Activated CD8-positive, alpha-beta memory T cell treated with anti-CD3 and anti-CD28 coated beads, Interleukin-2, amount 10 ng/mL, durations not matched to agents 7 days and 5 days (primary cell): ENCODE results near the gene ZDHHC1. TPM values are rescaled to one million over a fixed set of nuclear protein-coding genes. Genes with fewer than 3 reads are reported as not detected.
A peak's percentile ranks its signal among the peaks of the same experiment; 100 is the strongest.

ENCODE experiments used
- ATAC-seq: fragments of 150-1000 bp; cut with Tn5 transposase; one replicate; pipeline ENCODE4 v1.10.0; 2021; ENCODE audit warnings: moderate library complexity
- CTCF ChIA-PET: fragments of 350-600 bp; sonication (Branson Sonifier 250); formaldehyde crosslinking; loops from one replicate; lab custom pipeline; 2021; ENCODE audit warnings: antibody characterized with exemption; lab: Charles Lee
- DNase-seq: peaks from one replicate; pipeline ENCODE4 v3.0.0-alpha.2; 2020
- H3K27ac Mint-ChIP-seq: one replicate; pipeline ENCODE4 v1.8.0; 2021; ENCODE audit warnings: mild to moderate bottlenecking, mixed read lengths
- H3K27me3 Mint-ChIP-seq: one replicate; pipeline ENCODE4 v1.8.0; 2021; ENCODE audit warnings: mixed read lengths
- H3K36me3 Mint-ChIP-seq: one replicate; pipeline ENCODE4 v1.8.0; 2021; ENCODE audit warnings: mild to moderate bottlenecking, mixed read lengths
- H3K4me1 Mint-ChIP-seq: one replicate; pipeline ENCODE4 v1.8.0; 2021; ENCODE audit warnings: mixed read lengths
- H3K4me3 Mint-ChIP-seq: one replicate; pipeline ENCODE4 v1.8.0; 2021; ENCODE audit warnings: mild to moderate bottlenecking, moderate library complexity, mixed read lengths
- H3K9me3 Mint-ChIP-seq: one replicate; pipeline ENCODE4 v1.8.0; 2022; ENCODE audit warnings: low read depth, mixed read lengths
- total RNA-seq, 2 experiments: library from RNA; stranded (reverse); gene quantifications; one replicate each; pipeline ENCODE4 v1.2.3, GENCODE V29; 2021

Gene ZDHHC1
- total RNA-seq, result under 1 TPM; 0.41 to 0.49 TPM

- H3K36me3 Mint-ChIP-seq, result no peaks in the 10 kb centered on the region
- peaks cover 14% of the 10 kb centered on the region for H3K4me1 Mint-ChIP-seq
- DNase-seq (peak; percentile 60), ATAC-seq (peak; percentile 91)
- peaks cover 36% of the 10 kb centered on the region for H3K27me3 Mint-ChIP-seq
- no peaks in the 10 kb centered on the region for H3K9me3 Mint-ChIP-seq
- H3K27ac Mint-ChIP-seq, result no peak within 1 kb of the TSS
- CTCF ChIA-PET, result interaction anchor here (0.6 to 2.7 kb wide), 14 partner anchors 10 to 156 kb away, joined by 3 to 18 read pairs (median 4); partner anchors contain the start of gene TPPP3
- peak within 1 kb of the TSS; percentile 57 for H3K4me3 Mint-ChIP-seq
These were observed at the start of gene ZDHHC1 for GRCh38 chr16:67415872-67416793. Gene ZDHHC1, minus strand, starts transcription at chr16:67416477. Its CDS starts 8,702 bp downstream, at chr16:67407775.

- H3K27me3 Mint-ChIP-seq, result no peaks in the 10 kb centered on the region
- DNase-seq, result no peak
- H3K36me3 Mint-ChIP-seq, result no peaks in the 10 kb centered on the region
- no peak overlapping the region for H3K4me3 Mint-ChIP-seq
- H3K9me3 Mint-ChIP-seq, result no peaks in the 10 kb centered on the region
- H3K27ac Mint-ChIP-seq, result no peak overlapping the region
- peaks cover 10% of the 10 kb centered on the region for H3K4me1 Mint-ChIP-seq
- CTCF ChIA-PET, result interaction anchor here (1.1 to 8.1 kb wide), 9 partner anchors 14 to 204 kb away, joined by 3 to 70 read pairs (median 5); partner anchors contain the start of genes ATP6V0D1, KCTD19 and LRRC36
- no peak for ATAC-seq
These were observed 48.3 kb upstream of the ZDHHC1 start for GRCh38 chr16:67464565-67464964.

DNA sequence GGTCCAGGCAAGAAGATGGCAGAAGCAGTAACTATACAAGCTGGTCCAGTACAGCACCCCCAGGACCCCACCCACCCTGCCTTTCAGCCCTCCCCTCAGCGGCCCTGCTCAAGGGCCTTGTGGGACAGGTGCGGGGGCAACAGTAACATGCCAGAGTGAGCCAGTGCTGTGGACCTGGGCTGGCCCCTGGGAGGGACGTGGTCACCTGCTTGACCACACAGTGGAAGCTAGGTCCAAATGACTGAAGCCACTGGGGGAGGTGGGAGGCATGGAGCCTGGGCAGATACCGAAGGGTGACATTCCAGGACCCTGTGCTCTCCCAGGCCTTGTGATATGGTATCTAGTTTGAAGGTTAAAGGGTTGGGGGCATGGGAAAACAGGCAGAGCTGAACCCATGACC, 47.4 kb upstream of the ZDHHC1 start:
- ATAC-seq (no peak), DNase-seq (no peak)
- no peaks in the 10 kb centered on the region for H3K27me3 Mint-ChIP-seq
- CTCF ChIA-PET, result interaction anchor here (1.0 to 8.1 kb wide), 5 partner anchors 16 to 203 kb away, joined by 3 to 70 read pairs (median 4); no protein-coding TSS in a partner anchor
- H3K36me3 Mint-ChIP-seq, result no peaks in the 10 kb centered on the region
- no peak overlapping the region for H3K27ac Mint-ChIP-seq
- no peaks in the 10 kb centered on the region for H3K9me3 Mint-ChIP-seq
- peaks cover 6% of the 10 kb centered on the region for H3K4me1 Mint-ChIP-seq
- no peak overlapping the region for H3K4me3 Mint-ChIP-seq

GRCh38 chr16:67463059-67463458, 46.8 kb upstream of the ZDHHC1 start:
- H3K9me3 Mint-ChIP-seq, result no peaks in the 10 kb centered on the region
- peaks cover 5% of the 10 kb centered on the region for H3K4me1 Mint-ChIP-seq
- H3K27me3 Mint-ChIP-seq, result no peaks in the 10 kb centered on the region
- no peak overlapping the region for H3K4me3 Mint-ChIP-seq
- no peaks in the 10 kb centered on the region for H3K36me3 Mint-ChIP-seq
- CTCF ChIA-PET, result interaction anchor here (1.0 to 8.1 kb wide), 3 partner anchors 21 to 59 kb away, joined by 3 to 70 read pairs (median 4); no protein-coding TSS in a partner anchor
- no peak for DNase-seq
- no peak for ATAC-seq
- H3K27ac Mint-ChIP-seq, result no peak overlapping the region

DNA sequence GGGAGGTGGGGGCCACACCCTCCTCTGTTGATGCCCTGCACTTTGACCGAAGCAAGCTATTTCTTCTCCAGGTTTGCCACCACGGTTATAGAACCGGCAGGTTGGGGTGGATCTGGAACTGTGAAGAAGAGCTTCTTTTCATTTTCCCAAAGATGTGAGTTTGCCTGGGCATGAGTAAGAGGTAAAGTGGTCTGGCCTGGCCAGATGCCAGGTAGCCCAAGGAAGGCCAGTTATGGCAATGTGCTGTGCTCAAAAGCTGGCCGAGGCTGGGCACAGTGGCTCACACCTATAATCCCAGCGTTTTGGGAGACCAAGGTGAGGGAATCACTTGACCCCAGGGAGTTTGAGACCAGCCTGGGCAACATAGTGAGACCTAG, 46.0 kb upstream of the ZDHHC1 start:
- H3K27me3 Mint-ChIP-seq, result no peaks in the 10 kb centered on the region
- ATAC-seq (no peak), DNase-seq (no peak)
- H3K9me3 Mint-ChIP-seq, result no peaks in the 10 kb centered on the region
- H3K4me1 Mint-ChIP-seq, result peaks cover 5% of the 10 kb centered on the region
- H3K36me3 Mint-ChIP-seq, result no peaks in the 10 kb centered on the region
- no peak overlapping the region for H3K27ac Mint-ChIP-seq
- CTCF ChIA-PET, result interaction anchor here (0.6 to 8.1 kb wide), 7 partner anchors 9 to 184 kb away, joined by 3 to 70 read pairs (median 3); no protein-coding TSS in a partner anchor
- H3K4me3 Mint-ChIP-seq, result no peak overlapping the region

DNA sequence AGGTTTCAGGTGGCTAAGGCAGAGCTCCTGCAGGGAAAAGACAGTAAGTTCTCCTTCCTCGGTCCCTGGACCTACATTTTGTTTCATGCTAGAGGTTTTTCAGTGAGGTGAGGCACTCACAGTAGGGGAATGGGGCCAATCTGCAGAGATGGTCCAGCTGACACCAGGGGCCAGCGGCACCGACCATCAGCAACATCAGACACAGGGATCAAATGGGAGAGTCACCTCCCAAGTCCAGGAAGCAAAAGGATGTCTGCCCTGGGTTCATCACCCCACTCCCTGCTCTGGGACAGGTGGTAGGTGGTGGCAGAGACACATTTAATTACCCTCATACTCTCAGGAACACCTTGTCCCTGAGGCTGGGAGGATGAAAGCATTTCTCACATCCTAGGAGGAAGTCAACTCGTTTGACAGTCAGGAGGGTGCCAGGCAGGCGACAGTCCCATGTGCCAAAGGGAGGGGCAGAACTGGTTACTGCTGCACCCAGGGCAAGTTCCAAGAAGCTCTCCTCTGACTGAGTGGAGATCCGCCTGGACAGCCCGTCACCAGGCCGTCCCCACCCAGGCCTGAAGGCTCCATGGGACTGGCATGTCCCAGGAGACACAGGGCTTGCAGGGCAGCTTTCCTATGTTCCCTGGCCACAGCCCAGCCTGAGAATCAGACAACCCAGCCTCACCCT, 45.5 kb upstream of the ZDHHC1 start:
- CTCF ChIA-PET, result interaction anchor here (0.6 to 8.1 kb wide), 7 partner anchors 9 to 184 kb away, joined by 3 to 70 read pairs (median 3); no protein-coding TSS in a partner anchor
- Mint-ChIP-seq H3K27me3 (no peaks in the 10 kb centered on the region), H3K4me1 (peaks cover 8% of the 10 kb centered on the region), H3K27ac (no peak overlapping the region), H3K4me3 (no peak overlapping the region), H3K9me3 (no peaks in the 10 kb centered on the region), H3K36me3 (no peaks in the 10 kb centered on the region)
- ATAC-seq, result no peak
- no peak for DNase-seq

GRCh38 chr16:67460961-67461360, 44.7 kb upstream of the ZDHHC1 start:
- CTCF ChIA-PET, result interaction anchor here (0.9 to 1.6 kb wide), 4 partner anchors 8 to 200 kb away, joined by 3 to 4 read pairs (median 3); no protein-coding TSS in a partner anchor
- peaks cover 14% of the 10 kb centered on the region for H3K4me1 Mint-ChIP-seq

DNA sequence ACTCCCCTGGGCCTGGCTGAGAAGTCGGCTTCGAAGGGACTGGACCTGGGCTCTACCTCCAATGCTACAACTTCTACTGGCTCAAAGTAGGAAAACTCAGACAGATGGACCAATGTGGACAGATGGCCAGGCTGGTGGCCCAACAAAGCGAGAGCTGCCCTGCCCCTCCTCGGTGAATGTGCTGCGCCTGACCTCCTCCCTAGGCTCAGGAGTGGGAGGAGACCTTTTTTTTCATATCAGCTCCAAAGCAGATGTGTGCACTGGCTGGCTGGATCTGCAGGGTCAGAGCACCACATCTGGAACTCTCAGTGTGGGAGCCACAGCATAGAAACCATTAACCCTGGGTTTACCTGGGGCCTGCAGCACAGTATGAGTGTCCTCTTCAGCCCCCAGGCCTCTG, 43.9 kb upstream of the ZDHHC1 start:
- no peak overlapping the region for H3K4me3 Mint-ChIP-seq
- CTCF ChIA-PET, result interaction anchor here (0.6 to 1.6 kb wide), 3 partner anchors 32 to 439 kb away, joined by 3 to 4 read pairs (median 3); no protein-coding TSS in a partner anchor
- peaks cover 13% of the 10 kb centered on the region for H3K4me1 Mint-ChIP-seq
- H3K36me3 Mint-ChIP-seq, result no peaks in the 10 kb centered on the region
- H3K27ac Mint-ChIP-seq, result no peak overlapping the region
- DNase-seq (no peak), ATAC-seq (no peak)
- no peaks in the 10 kb centered on the region for H3K9me3 Mint-ChIP-seq
- no peaks in the 10 kb centered on the region for H3K27me3 Mint-ChIP-seq

More at GRCh38 chr16:67460961-67461360, 44.7 kb upstream of the ZDHHC1 start:
- Mint-ChIP-seq H3K9me3 (no peaks in the 10 kb centered on the region), H3K27me3 (no peaks in the 10 kb centered on the region), H3K4me3 (no peak overlapping the region), H3K36me3 (no peaks in the 10 kb centered on the region), H3K27ac (no peak overlapping the region)
- DNase-seq (no peak), ATAC-seq (no peak)

DNA sequence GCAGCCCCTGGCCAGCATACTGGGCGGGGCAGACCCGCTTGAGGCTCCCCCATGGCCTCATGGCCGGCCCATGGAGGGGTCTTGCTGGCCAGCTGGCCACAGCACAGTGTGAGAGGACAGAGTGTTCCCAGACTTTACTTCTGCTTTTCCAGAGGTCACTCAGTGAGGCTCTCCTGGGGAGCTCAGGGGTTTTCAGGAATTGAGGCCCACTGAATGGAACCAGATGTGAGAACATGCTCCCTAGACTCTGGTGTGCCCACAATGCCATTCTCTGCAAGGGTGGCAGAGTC, 43.5 kb upstream of the ZDHHC1 start:
- CTCF ChIA-PET, result interaction anchor here (1.6 kb wide), 1 partner anchor 199 kb away, joined by 4 read pairs; no protein-coding TSS in a partner anchor
- Mint-ChIP-seq H3K36me3 (no peaks in the 10 kb centered on the region), H3K4me3 (no peak overlapping the region), H3K4me1 (peaks cover 13% of the 10 kb centered on the region), H3K27ac (no peak overlapping the region), H3K9me3 (no peaks in the 10 kb centered on the region), H3K27me3 (no peaks in the 10 kb centered on the region)
- DNase-seq, result no peak
- no peak for ATAC-seq

GRCh38 chr16:67459066-67459860, 43.0 kb upstream of the ZDHHC1 start:
- no peak overlapping the region for H3K4me3 Mint-ChIP-seq
- no peaks in the 10 kb centered on the region for H3K27me3 Mint-ChIP-seq
- no peaks in the 10 kb centered on the region for H3K36me3 Mint-ChIP-seq
- peaks cover 13% of the 10 kb centered on the region for H3K4me1 Mint-ChIP-seq
- H3K27ac Mint-ChIP-seq, result peak overlapping the region; percentile 2
- CTCF ChIA-PET, result no interaction called here
- DNase-seq (no peak), ATAC-seq (no peak)
- H3K9me3 Mint-ChIP-seq, result no peaks in the 10 kb centered on the region

GRCh38 chr16:67458121-67458641, 41.9 kb upstream of the ZDHHC1 start:
- Mint-ChIP-seq H3K27ac (no peak overlapping the region), H3K4me3 (no peak overlapping the region), H3K4me1 (peaks cover 14% of the 10 kb centered on the region), H3K36me3 (no peaks in the 10 kb centered on the region), H3K9me3 (no peaks in the 10 kb centered on the region), H3K27me3 (no peaks in the 10 kb centered on the region)
- CTCF ChIA-PET, result no interaction called here
- ATAC-seq (no peak), DNase-seq (no peak)

GRCh38 chr16:67457611-67458010, 41.3 kb upstream of the ZDHHC1 start:
- Mint-ChIP-seq H3K9me3 (no peaks in the 10 kb centered on the region), H3K4me1 (peaks cover 14% of the 10 kb centered on the region), H3K4me3 (no peak overlapping the region), H3K27ac (no peak overlapping the region), H3K36me3 (no peaks in the 10 kb centered on the region), H3K27me3 (no peaks in the 10 kb centered on the region)
- DNase-seq (no peak), ATAC-seq (no peak)
- CTCF ChIA-PET, result interaction anchor here (1.6 kb wide), 1 partner anchor 13 kb away, joined by 3 read pairs; no protein-coding TSS in a partner anchor
